Calu3 (cell line): ENCODE measurements around the gene GPN1. TPM values are rescaled to one million over a fixed set of nuclear protein-coding genes. Genes with fewer than 3 reads are reported as not detected.
"Not testable (repeated sequence)": the region's sequence is repeated elsewhere in the genome, so short reads cannot be mapped to it uniquely, and the experiment has no call there.

Experiments
- BruUV-seq: library from RNA; stranded (reverse); fragments of 400-500 nt; replicated peaks from 2 replicates; lab custom pipeline; 2021; lab: Mats Ljungman, UMichigan
- CTCF ChIA-PET: fragments of 300-600 bp; sonication (Branson Sonifier 250); formaldehyde crosslinking; loops from one replicate; lab custom pipeline; 2022; ENCODE audit warnings: antibody characterized with exemption; lab: Charles Lee
- DNase-seq: peaks from one replicate; pipeline ENCODE4 v3.0.0; 2022
- H3K27ac Mint-ChIP-seq: one replicate; pipeline ENCODE4 v1.8.0; 2022; ENCODE audit warnings: mixed read lengths; ENCODE audit not compliant: unreplicated experiment
- H3K27me3 Mint-ChIP-seq: one replicate; pipeline ENCODE4 v1.8.0; 2022; ENCODE audit warnings: mixed read lengths; ENCODE audit not compliant: unreplicated experiment
- H3K36me3 Mint-ChIP-seq: one replicate; pipeline ENCODE4 v1.8.0; 2022; ENCODE audit warnings: mild to moderate bottlenecking, moderate library complexity, mixed read lengths; ENCODE audit not compliant: insufficient read depth, unreplicated experiment
- H3K4me1 Mint-ChIP-seq: one replicate; pipeline ENCODE4 v1.8.0; 2022; ENCODE audit warnings: mild to moderate bottlenecking, low read depth, mixed read lengths; ENCODE audit not compliant: unreplicated experiment
- H3K4me3 Mint-ChIP-seq: one replicate; pipeline ENCODE4 v1.8.0; 2022; ENCODE audit warnings: mild to moderate bottlenecking, low read depth, moderate library complexity, mixed read lengths; ENCODE audit not compliant: unreplicated experiment
- H3K9me3 Mint-ChIP-seq: one replicate; pipeline ENCODE4 v1.8.0; 2022; ENCODE audit warnings: low read depth, mixed read lengths; ENCODE audit not compliant: unreplicated experiment
- CTCF ChIP-seq: fragments of 200-600 bp; IDR thresholded peaks from one replicate; pipeline ENCODE4 v1.8.0; 2022; ENCODE audit warnings: antibody characterized with exemption; ENCODE audit not compliant: unreplicated experiment
- intact Hi-C: fragments of 100-400 bp; cut with micrococcal nuclease; formaldehyde crosslinking; loops from one replicate; pipeline ENCODE4 v1.10.0; 2022; ENCODE audit not compliant: unreplicated experiment
- total RNA-seq: library from RNA; stranded (reverse); gene quantifications from 2 replicates; pipeline ENCODE4 v1.2.3, GENCODE V29; 2022

The GPN1 gene
- total RNA-seq, 1 experiment from 2014 or later, result 32.6 TPM

- no peak for TF ChIP-seq CTCF
- Mint-ChIP-seq H3K27me3 (no peaks in the 10 kb centered on the region), H3K27ac (no peak overlapping the region), H3K36me3 (peaks cover 20% of the 10 kb centered on the region), H3K4me1 (no peaks in the 10 kb centered on the region), H3K4me3 (no peak overlapping the region), H3K9me3 (no peaks in the 10 kb centered on the region)
- CTCF ChIA-PET, result interaction anchor here (0.6 kb wide), 2 partner anchors 75 to 219 kb away, joined by 3 to 4 read pairs; partner anchors contain the start of genes BABAM2 and RBKS
- BruUV-seq, result no TSS peak
- DNase-seq, result no peak
- intact Hi-C loops, result no loop called here
Measured at GRCh38 chr2:27671235-27671634, 42.4 kb downstream of the GPN1 start.

- no peak for DNase-seq
- Mint-ChIP-seq H3K27me3 (no peaks in the 10 kb centered on the region), H3K9me3 (no peaks in the 10 kb centered on the region), H3K4me1 (no peaks in the 10 kb centered on the region), H3K27ac (no peak overlapping the region), H3K4me3 (no peak overlapping the region), H3K36me3 (peaks cover 25% of the 10 kb centered on the region)
- no TSS peak for BruUV-seq
- intact Hi-C loops, result no loop called here
- CTCF ChIA-PET, result interaction anchor here (0.6 kb wide), 1 partner anchor 9 kb away, joined by 8 read pairs; no protein-coding TSS in a partner anchor
- TF ChIP-seq CTCF, result no peak
Measured at GRCh38 chr2:27672723-27673486, 44.1 kb downstream of the GPN1 start.

- Mint-ChIP-seq H3K27me3 (no peaks in the 10 kb centered on the region), H3K27ac (peak overlapping the region; percentile 92), H3K9me3 (no peaks in the 10 kb centered on the region), H3K36me3 (peaks cover 38% of the 10 kb centered on the region), H3K4me1 (peaks cover 40% of the 10 kb centered on the region), H3K4me3 (no peak overlapping the region)
- intact Hi-C loops, result no loop called here
- TF ChIP-seq CTCF, result no peak
- CTCF ChIA-PET, result interaction anchor here (1.2 kb wide), 1 partner anchor 17 kb away, joined by 5 read pairs; the partner anchor contains the start of genes SLC4A1AP and SUPT7L
- BruUV-seq, result no TSS peak
- no peak for DNase-seq
Measured at GRCh38 chr2:27680571-27680970, 51.7 kb downstream of the GPN1 start.

- intact Hi-C loops, result no loop called here
- Mint-ChIP-seq H3K27me3 (no peaks in the 10 kb centered on the region), H3K4me1 (peaks cover 40% of the 10 kb centered on the region), H3K27ac (peak overlapping the region; percentile 92), H3K36me3 (peaks cover 36% of the 10 kb centered on the region), H3K9me3 (no peaks in the 10 kb centered on the region), H3K4me3 (peak overlapping the region; percentile 15)
- DNase-seq, result peak; percentile 19
- CTCF ChIA-PET, result interaction anchor here (0.6 to 2.9 kb wide), 21 partner anchors 8 to 1164 kb away, joined by 3 to 14 read pairs (median 5); partner anchors contain the start of genes CCDC121, GPN1, SLC4A1AP and SUPT7L
- BruUV-seq, result no TSS peak
- TF ChIP-seq CTCF, result no peak
Measured at GRCh38 chr2:27681841-27682240, 53.0 kb downstream of the GPN1 start.

GRCh38 chr2:27682334-27682771 is 53.5 kb downstream of the GPN1 start:
- H3K36me3 Mint-ChIP-seq, result peaks cover 35% of the 10 kb centered on the region
- intact Hi-C loops, H3K9me3 Mint-ChIP-seq, BruUV-seq, H3K27me3 Mint-ChIP-seq: not testable (repeated sequence)
- H3K4me1 Mint-ChIP-seq, result peaks cover 40% of the 10 kb centered on the region
- CTCF ChIA-PET, result interaction anchor here (0.6 to 2.9 kb wide), 21 partner anchors 9 to 1163 kb away, joined by 3 to 14 read pairs (median 5); partner anchors contain the start of genes CCDC121, GPN1, PPM1G and SLC4A1AP
- peak; percentile 20 for DNase-seq
- H3K27ac Mint-ChIP-seq, result peak overlapping the region; percentile 92
- peak overlapping the region; percentile 15 for H3K4me3 Mint-ChIP-seq
